Measurements from ENCODE around the gene FAM13A. TPM values are rescaled to one million over a fixed set of nuclear protein-coding genes. Genes with fewer than 3 reads are reported as not detected.

The FAM13A gene
- total and polyA plus RNA-seq, 9 of the 15 experiments (the other 6 are each of a cell fraction or from before 2014, with no cell fraction given): 11.3 to 23.3 (median 14.7) TPM

GRCh38 chr4:89000844-89001360, 56.1 kb downstream of the FAM13A start (continued):
- TF ChIP-seq SNIP1 (IDR thresholded peaks at IDR 0.05; ENCODE audit: low read depth): no peak
- TF ChIP-seq ZFP91 (CRISPR knock-in tag; IDR thresholded peaks at IDR 0.05): no peak
- TF ChIP-seq MEIS2 (IDR thresholded peaks at IDR 0.05; ENCODE audit: partially characterized antibody): peak; percentile 60
- no peak for TF ChIP-seq ZNF3 (CRISPR knock-in tag; IDR thresholded peaks at IDR 0.05)
- TF ChIP-seq ZNF212 (CRISPR knock-in tag; IDR thresholded peaks at IDR 0.05): no peak
- no peak for TF ChIP-seq HNRNPK (IDR thresholded peaks at IDR 0.05; ENCODE audit: low read depth, low read length, poor library complexity, severe bottlenecking)
- TF ChIP-seq KLF13 (tag; IDR thresholded peaks at IDR 0.05; ENCODE audit: borderline replicate concordance, low read depth): no peak
- peak; percentile 64 for TF ChIP-seq CEBPG (CRISPR knock-in tag; IDR thresholded peaks at IDR 0.05)
- TF ChIP-seq CEBPG (tag; conservative IDR thresholded peaks at IDR 0.05 in 1 of 2, IDR thresholded peaks at IDR 0.05 in 1 of 2): peak; percentile 87 to 90
- TF ChIP-seq TSC22D4 (tag; IDR thresholded peaks at IDR 0.05): no peak
- peak; percentile 78 for TF ChIP-seq C11orf30 (IDR thresholded peaks at IDR 0.05; ENCODE audit: low read depth)
- TF ChIP-seq SMAD1 (IDR thresholded peaks at IDR 0.05; ENCODE audit: low read depth, low read length, partially characterized antibody): peak; percentile 57
- TF ChIP-seq SMAD3 (CRISPR knock-in tag; conservative IDR thresholded peaks at IDR 0.05): no peak
- no peak for TF ChIP-seq ZNF512 (tag; IDR thresholded peaks at IDR 0.05)
- TF ChIP-seq CBFB (CRISPR knock-in tag; IDR thresholded peaks at IDR 0.05): no peak
- peak; percentile 44 to 51; a peak in 1 of 4 replicates for TF ChIP-seq TRIM24 (IDR thresholded peaks at IDR 0.05)
- no peak for TF ChIP-seq CSDE1 (IDR thresholded peaks at IDR 0.05)
- no peak for TF ChIP-seq MBD2 (IDR thresholded peaks at IDR 0.05; ENCODE audit: borderline replicate concordance, low read depth)
- no peak for TF ChIP-seq HINFP (tag; conservative IDR thresholded peaks at IDR 0.05; ENCODE audit: low read depth)
- 0 out of 2 replicates have a peak, but pooled peaks have one; percentile 26 for TF ChIP-seq VEZF1 (CRISPR knock-in tag; IDR thresholded peaks at IDR 0.05)
- TF ChIP-seq SRSF1 (IDR thresholded peaks at IDR 0.05; ENCODE audit: low read depth, low read length): no peak
- TF ChIP-seq TAF7 (tag; IDR thresholded peaks at IDR 0.05): no peak
- TF ChIP-seq NELFE (IDR thresholded peaks at IDR 0.05; ENCODE audit: insufficient read depth, insufficient read length): no peak

Measured in K562 (cell line).